IPS-NIHi11 (cell line): Measurements from ENCODE around the gene WWC2.
A peak's percentile ranks its signal among the peaks of the same experiment; 100 is the strongest.
"Not testable (repeated sequence)": the region's sequence is repeated elsewhere in the genome, so short reads cannot be mapped to it uniquely, and the experiment has no call there.

Experiments used
- DNase-seq: peaks from one replicate; pipeline ENCODE4 v3.0.0; 2012; ENCODE audit warnings: mixed read lengths, low spot score

Gene WWC2

GRCh38 chr4:183100827-183101226, 1.8 kb downstream of the WWC2 start:
- DNase-seq: no peak

GRCh38 chr4:183101956-183102480, 3.0 kb downstream of the WWC2 start:
- DNase-seq: no peak

- no peak for DNase-seq
Observed at GRCh38 chr4:183105092-183105491, 6.0 kb downstream of the WWC2 start.

- no peak for DNase-seq
Observed at GRCh38 chr4:183106839-183107238, 7.8 kb downstream of the WWC2 start.

GRCh38 chr4:183107891-183108459, 8.9 kb downstream of the WWC2 start:
- DNase-seq: no peak

GRCh38 chr4:183110244-183110643, 11.2 kb downstream of the WWC2 start:
- no peak for DNase-seq

GRCh38 chr4:183111452-183111885, 12.4 kb downstream of the WWC2 start:
- DNase-seq: no peak

GRCh38 chr4:183118141-183118540, 19.1 kb downstream of the WWC2 start:
- no peak for DNase-seq

GRCh38 chr4:183118585-183118984, 19.5 kb downstream of the WWC2 start:
- DNase-seq: peak; percentile 65

- not testable (repeated sequence) for DNase-seq
Observed at GRCh38 chr4:183121660-183122059, 22.6 kb downstream of the WWC2 start.

GRCh38 chr4:183124228-183124627, 25.2 kb downstream of the WWC2 start:
- no peak for DNase-seq

GRCh38 chr4:183124865-183125264, 25.8 kb downstream of the WWC2 start:
- DNase-seq: no peak

GRCh38 chr4:183129125-183129524, 30.1 kb downstream of the WWC2 start:
- no peak for DNase-seq

- DNase-seq: no peak
Observed at GRCh38 chr4:183129675-183130074, 30.6 kb downstream of the WWC2 start.

- no peak for DNase-seq
Observed at GRCh38 chr4:183130328-183131155, 31.5 kb downstream of the WWC2 start.

GRCh38 chr4:183132081-183132480, 33.0 kb downstream of the WWC2 start:
- DNase-seq: no peak

GRCh38 chr4:183132865-183133264, 33.8 kb downstream of the WWC2 start:
- DNase-seq: no peak

- DNase-seq: no peak
Observed at GRCh38 chr4:183136855-183137254, 37.8 kb downstream of the WWC2 start.

- DNase-seq: no peak
Observed at GRCh38 chr4:183139058-183139750, 40.1 kb downstream of the WWC2 start.

- DNase-seq: no peak
Observed at GRCh38 chr4:183139972-183140570, 41.0 kb downstream of the WWC2 start.

- no peak for DNase-seq
Observed at GRCh38 chr4:183140911-183141320, 41.9 kb downstream of the WWC2 start.

GRCh38 chr4:183141997-183142396, 42.9 kb downstream of the WWC2 start:
- no peak for DNase-seq
